GM12878 (cell line): ENCODE data around the gene SVIP.

ENCODE experiments used
- BCL3 ChIP-seq: IDR thresholded peaks from 2 replicates; pipeline ENCODE4 v1.6.1; 2011; ENCODE audit warnings: borderline replicate concordance, low read depth, mild to moderate bottlenecking, moderate library complexity, low read length; ENCODE audit not compliant: insufficient read depth, poor library complexity, severe bottlenecking
- CBFB ChIP-seq: IDR thresholded peaks from 2 replicates; pipeline ENCODE4 v1.6.1; 2016; ENCODE audit warnings: antibody characterized with exemption, low read depth
- CTCF ChIP-seq, 3 experiments: IDR thresholded peaks in 2 of 3; conservative IDR thresholded peaks in 1 of 3; 2 replicates each; pipeline ENCODE4 v1.5.1; 2011; ENCODE audit warnings: low read depth in 3 of 3, low read length in 3 of 3, mild to moderate bottlenecking in 3 of 3, control low read depth in 2 of 3, moderate library complexity in 2 of 3, inconsistent platforms in 1 of 3, mixed read lengths in 1 of 3; ENCODE audit not compliant: control insufficient read depth in 2 of 3, insufficient read depth in 1 of 3; ENCODE audit errors: extremely low read depth in 1 of 3
- EZH2 ChIP-seq: IDR thresholded peaks from 2 replicates; pipeline ENCODE4 v1.6.1; 2012; ENCODE audit warnings: low read depth, mild to moderate bottlenecking, control low read depth, inconsistent platforms, low read length, borderline replicate concordance; ENCODE audit not compliant: control insufficient read depth
- IRF3 ChIP-seq: fragments of 450-650 bp; IDR thresholded peaks from 2 replicates; pipeline ENCODE4 v1.6.1; 2014; ENCODE audit warnings: mild to moderate bottlenecking
- POLR2A ChIP-seq: IDR thresholded peaks from 2 replicates; pipeline ENCODE4 v1.6.1; 2011; ENCODE audit warnings: low read depth, mild to moderate bottlenecking, low read length
- POLR2AphosphoS5 ChIP-seq: IDR thresholded peaks from 2 replicates; pipeline ENCODE4 v1.6.1; 2011; ENCODE audit warnings: mild to moderate bottlenecking, low read length, inconsistent platforms
- ZBED1 ChIP-seq: IDR thresholded peaks from 2 replicates; pipeline ENCODE4 v1.6.1; 2016; ENCODE audit warnings: borderline replicate concordance
- ZBTB11 ChIP-seq: fragments of 450-650 bp; formaldehyde crosslinking; IDR thresholded peaks from 2 replicates; pipeline ENCODE4 v1.5.0; 2022; ENCODE audit warnings: mild to moderate bottlenecking, missing genetic modification characterization
- ZNF274 ChIP-seq: IDR thresholded peaks from one replicate; pipeline ENCODE4 v1.8.0; 2011; ENCODE audit not compliant: insufficient read length, insufficient read depth

- TF ChIP-seq CTCF (IDR thresholded peaks at IDR 0.05 in 2 of 3, conservative IDR thresholded peaks at IDR 0.05 in 1 of 3; ENCODE audit: control insufficient read depth in 2 of 3, extremely low read depth in 1 of 3, insufficient read depth in 1 of 3, low read depth in 3 of 3, low read length in 3 of 3) (peak; percentile 60 to 81 (median 72)), POLR2A (no peak), ZBED1 (no peak), BCL3 (no peak), POLR2AphosphoS5 (no peak), ZNF274 (no peak), CBFB (no peak), IRF3 (no peak), EZH2 (no peak), ZBTB11 (CRISPR knock-in tag) (no peak)
These were observed 41.9 kb downstream of the SVIP start for GRCh38 chr11:22787551-22788162.
